NOMO-1 treated with DMSO at 0.1 percent for 48 hours (cell line): ENCODE measurements around the gene MBP.
A peak's percentile ranks its signal among the peaks of the same experiment; 100 is the strongest.

Experiments used
- DNase-seq: peaks from one replicate; lab custom pipeline; 2025; ENCODE audit not compliant: unreplicated experiment; lab: John Stamatoyannopoulos, UW

MBP gene

GRCh38 chr18:77054606-77055428, 77.8 kb downstream of the MBP start:
- DNase-seq, result peak; percentile 96

- no peak for DNase-seq
Observed at GRCh38 chr18:77054288-77054605, 78.3 kb downstream of the MBP start.

GRCh38 chr18:77053616-77054287, 78.8 kb downstream of the MBP start:
- DNase-seq, result no peak

- DNase-seq, result peak; percentile 76
Observed at GRCh38 chr18:77052983-77053309, 79.6 kb downstream of the MBP start.

- no peak for DNase-seq
Observed at GRCh38 chr18:77052297-77052982, 80.1 kb downstream of the MBP start.

GRCh38 chr18:77051581-77052296, 80.8 kb downstream of the MBP start:
- no peak for DNase-seq

- no peak for DNase-seq
Observed at GRCh38 chr18:77049938-77050337, 82.6 kb downstream of the MBP start.

GRCh38 chr18:77047803-77048419, 84.7 kb downstream of the MBP start:
- DNase-seq, result no peak

GRCh38 chr18:77046994-77047393, 85.6 kb downstream of the MBP start:
- no peak for DNase-seq

GRCh38 chr18:77046409-77046808, 86.2 kb downstream of the MBP start:
- no peak for DNase-seq

GRCh38 chr18:77045677-77046076, 86.9 kb downstream of the MBP start:
- no peak for DNase-seq

- no peak for DNase-seq
Observed at GRCh38 chr18:77044866-77045664, 87.5 kb downstream of the MBP start.

GRCh38 chr18:77043541-77044280, 88.9 kb downstream of the MBP start:
- no peak for DNase-seq

- DNase-seq, result no peak
Observed at GRCh38 chr18:77042583-77042982, 90.0 kb downstream of the MBP start.

GRCh38 chr18:77039196-77040130, 93.1 kb downstream of the MBP start:
- no peak for DNase-seq

GRCh38 chr18:77038182-77038858, 94.3 kb downstream of the MBP start:
- no peak for DNase-seq

GRCh38 chr18:77037567-77037966, 95.0 kb downstream of the MBP start:
- DNase-seq, result no peak
